ENCODE results near the gene ASS1. TPM values are rescaled to one million over a fixed set of nuclear protein-coding genes. Genes with fewer than 3 reads are reported as not detected.

Gene ASS1
- total and polyA plus RNA-seq, 2 of the 13 experiments (the other 11 are each of a cell fraction or from before 2014, with no cell fraction given), result 77.6 to 122 TPM

DNA sequence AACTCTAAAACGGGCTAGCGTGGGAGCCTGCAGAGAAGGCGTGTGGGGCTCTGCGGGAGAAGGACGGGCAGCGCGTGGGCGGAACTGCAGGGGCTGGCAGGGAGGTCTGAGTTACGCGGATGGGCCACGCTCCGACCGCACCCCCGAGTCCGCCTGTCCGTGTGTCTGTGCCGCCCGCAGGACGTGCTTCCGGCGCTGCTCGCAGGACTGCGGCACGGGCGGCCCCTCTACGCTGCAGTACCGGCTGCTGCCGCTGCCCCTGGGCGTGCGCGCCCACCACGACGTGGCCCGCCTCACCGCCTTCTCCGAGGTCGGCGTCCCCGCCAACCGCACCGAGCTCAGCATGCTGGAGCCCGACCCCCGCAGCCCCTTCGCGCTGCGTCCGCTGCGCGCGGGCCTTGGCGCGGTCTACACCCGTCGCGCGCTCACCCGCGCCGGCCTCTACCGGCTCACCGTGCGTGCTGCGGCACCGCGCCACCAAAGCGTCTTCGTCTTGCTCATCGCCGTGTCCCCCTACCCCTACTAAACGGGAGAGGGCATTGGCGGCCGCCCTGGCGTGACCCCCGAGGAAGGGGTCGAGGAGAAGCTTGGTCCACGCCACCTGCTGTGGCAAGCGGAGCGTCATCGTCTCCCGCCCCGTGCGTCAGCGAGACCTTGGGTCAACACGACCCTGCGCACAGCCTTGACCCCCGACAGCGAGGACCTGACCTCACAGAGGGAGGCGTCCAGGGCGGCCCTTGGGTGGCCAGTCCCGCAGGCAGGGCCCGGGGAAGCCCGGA, 11.4 kb upstream of the ASS1 start (continued):
- TF ChIP-seq, protein P1, sequence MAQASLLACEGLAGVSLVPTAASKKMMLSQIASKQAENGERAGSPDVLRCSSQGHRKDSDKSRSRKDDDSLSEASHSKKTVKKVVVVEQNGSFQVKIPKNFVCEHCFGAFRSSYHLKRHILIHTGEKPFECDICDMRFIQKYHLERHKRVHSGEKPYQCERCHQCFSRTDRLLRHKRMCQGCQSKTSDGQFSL (CRISPR knock-in tag; IDR thresholded peaks at IDR 0.05), result no peak
- TF ChIP-seq YEATS4 (CRISPR knock-in tag; IDR thresholded peaks at IDR 0.05; ENCODE audit: borderline replicate concordance) (peak; percentile 81), MTA1 (CRISPR knock-in tag; IDR thresholded peaks at IDR 0.05; ENCODE audit: borderline replicate concordance) (peak; percentile 91; the same call in 1 of the 2 replicates), ARNT (IDR thresholded peaks at IDR 0.05) (no peak), HNF4G (IDR thresholded peaks at IDR 0.05; ENCODE audit: borderline replicate concordance, low read depth, low read length) (no peak), HNF4G (CRISPR knock-in tag; IDR thresholded peaks at IDR 0.05; ENCODE audit: borderline replicate concordance, low read depth) (no peak), ZNF737 (CRISPR knock-in tag; IDR thresholded peaks at IDR 0.05; ENCODE audit: borderline replicate concordance) (no peak)
- TF ChIP-seq, protein P2, sequence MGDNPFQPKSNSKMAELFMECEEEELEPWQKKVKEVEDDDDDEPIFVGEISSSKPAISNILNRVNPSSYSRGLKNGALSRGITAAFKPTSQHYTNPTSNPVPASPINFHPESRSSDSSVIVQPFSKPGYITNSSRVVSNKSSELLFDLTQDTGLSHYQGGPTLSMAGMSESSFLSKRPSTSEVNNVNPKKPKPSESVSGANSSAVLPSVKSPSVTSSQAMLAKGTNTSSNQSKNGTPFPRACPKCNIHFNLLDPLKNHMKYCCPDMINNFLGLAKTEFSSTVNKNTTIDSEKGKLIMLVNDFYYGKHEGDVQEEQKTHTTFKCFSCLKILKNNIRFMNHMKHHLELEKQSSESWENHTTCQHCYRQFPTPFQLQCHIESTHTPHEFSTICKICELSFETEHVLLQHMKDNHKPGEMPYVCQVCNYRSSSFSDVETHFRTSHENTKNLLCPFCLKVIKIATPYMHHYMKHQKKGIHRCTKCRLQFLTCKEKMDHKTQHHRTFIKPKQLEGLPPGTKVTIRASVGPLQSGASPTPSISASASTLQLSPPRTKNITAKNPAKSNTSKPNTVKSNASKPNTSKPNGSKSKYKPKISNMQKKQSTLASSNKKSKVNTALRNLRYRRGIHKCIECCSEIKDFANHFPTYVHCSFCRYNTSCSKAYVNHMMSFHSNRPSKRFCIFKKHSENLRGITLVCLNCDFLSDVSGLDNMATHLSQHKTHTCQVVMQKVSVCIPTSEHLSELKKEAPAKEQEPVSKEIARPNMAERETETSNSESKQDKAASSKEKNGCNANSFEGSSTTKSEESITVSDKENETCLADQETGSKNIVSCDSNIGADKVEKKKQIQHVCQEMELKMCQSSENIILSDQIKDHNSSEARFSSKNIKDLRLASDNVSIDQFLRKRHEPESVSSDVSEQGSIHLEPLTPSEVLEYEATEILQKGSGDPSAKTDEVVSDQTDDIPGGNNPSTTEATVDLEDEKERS (CRISPR knock-in tag; IDR thresholded peaks at IDR 0.05), result no peak
- TF ChIP-seq, protein P3, sequence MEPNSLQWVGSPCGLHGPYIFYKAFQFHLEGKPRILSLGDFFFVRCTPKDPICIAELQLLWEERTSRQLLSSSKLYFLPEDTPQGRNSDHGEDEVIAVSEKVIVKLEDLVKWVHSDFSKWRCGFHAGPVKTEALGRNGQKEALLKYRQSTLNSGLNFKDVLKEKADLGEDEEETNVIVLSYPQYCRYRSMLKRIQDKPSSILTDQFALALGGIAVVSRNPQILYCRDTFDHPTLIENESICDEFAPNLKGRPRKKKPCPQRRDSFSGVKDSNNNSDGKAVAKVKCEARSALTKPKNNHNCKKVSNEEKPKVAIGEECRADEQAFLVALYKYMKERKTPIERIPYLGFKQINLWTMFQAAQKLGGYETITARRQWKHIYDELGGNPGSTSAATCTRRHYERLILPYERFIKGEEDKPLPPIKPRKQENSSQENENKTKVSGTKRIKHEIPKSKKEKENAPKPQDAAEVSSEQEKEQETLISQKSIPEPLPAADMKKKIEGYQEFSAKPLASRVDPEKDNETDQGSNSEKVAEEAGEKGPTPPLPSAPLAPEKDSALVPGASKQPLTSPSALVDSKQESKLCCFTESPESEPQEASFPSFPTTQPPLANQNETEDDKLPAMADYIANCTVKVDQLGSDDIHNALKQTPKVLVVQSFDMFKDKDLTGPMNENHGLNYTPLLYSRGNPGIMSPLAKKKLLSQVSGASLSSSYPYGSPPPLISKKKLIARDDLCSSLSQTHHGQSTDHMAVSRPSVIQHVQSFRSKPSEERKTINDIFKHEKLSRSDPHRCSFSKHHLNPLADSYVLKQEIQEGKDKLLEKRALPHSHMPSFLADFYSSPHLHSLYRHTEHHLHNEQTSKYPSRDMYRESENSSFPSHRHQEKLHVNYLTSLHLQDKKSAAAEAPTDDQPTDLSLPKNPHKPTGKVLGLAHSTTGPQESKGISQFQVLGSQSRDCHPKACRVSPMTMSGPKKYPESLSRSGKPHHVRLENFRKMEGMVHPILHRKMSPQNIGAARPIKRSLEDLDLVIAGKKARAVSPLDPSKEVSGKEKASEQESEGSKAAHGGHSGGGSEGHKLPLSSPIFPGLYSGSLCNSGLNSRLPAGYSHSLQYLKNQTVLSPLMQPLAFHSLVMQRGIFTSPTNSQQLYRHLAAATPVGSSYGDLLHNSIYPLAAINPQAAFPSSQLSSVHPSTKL (CRISPR knock-in tag; IDR thresholded peaks at IDR 0.05), result no peak; the same call in 1 of the 2 replicates
- TF ChIP-seq, protein P4, sequence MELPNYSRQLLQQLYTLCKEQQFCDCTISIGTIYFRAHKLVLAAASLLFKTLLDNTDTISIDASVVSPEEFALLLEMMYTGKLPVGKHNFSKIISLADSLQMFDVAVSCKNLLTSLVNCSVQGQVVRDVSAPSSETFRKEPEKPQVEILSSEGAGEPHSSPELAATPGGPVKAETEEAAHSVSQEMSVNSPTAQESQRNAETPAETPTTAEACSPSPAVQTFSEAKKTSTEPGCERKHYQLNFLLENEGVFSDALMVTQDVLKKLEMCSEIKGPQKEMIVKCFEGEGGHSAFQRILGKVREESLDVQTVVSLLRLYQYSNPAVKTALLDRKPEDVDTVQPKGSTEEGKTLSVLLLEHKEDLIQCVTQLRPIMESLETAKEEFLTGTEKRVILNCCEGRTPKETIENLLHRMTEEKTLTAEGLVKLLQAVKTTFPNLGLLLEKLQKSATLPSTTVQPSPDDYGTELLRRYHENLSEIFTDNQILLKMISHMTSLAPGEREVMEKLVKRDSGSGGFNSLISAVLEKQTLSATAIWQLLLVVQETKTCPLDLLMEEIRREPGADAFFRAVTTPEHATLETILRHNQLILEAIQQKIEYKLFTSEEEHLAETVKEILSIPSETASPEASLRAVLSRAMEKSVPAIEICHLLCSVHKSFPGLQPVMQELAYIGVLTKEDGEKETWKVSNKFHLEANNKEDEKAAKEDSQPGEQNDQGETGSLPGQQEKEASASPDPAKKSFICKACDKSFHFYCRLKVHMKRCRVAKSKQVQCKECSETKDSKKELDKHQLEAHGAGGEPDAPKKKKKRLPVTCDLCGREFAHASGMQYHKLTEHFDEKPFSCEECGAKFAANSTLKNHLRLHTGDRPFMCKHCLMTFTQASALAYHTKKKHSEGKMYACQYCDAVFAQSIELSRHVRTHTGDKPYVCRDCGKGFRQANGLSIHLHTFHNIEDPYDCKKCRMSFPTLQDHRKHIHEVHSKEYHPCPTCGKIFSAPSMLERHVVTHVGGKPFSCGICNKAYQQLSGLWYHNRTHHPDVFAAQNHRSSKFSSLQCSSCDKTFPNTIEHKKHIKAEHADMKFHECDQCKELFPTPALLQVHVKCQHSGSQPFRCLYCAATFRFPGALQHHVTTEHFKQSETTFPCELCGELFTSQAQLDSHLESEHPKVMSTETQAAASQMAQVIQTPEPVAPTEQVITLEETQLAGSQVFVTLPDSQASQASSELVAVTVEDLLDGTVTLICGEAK (IDR thresholded peaks at IDR 0.05), result no peak
- TF ChIP-seq, protein P4 (CRISPR knock-in tag; IDR thresholded peaks at IDR 0.05), result no peak

All from HepG2 (cell line).